Epithelial cell of proximal tubule (primary cell): ENCODE measurements around the gene PRKN. TPM values are rescaled to one million over a fixed set of nuclear protein-coding genes. Genes with fewer than 3 reads are reported as not detected.
"Not testable (repeated sequence)": the region's sequence is repeated elsewhere in the genome, so short reads cannot be mapped to it uniquely, and the experiment has no call there.

Source experiments
- DNase-seq: peaks from one replicate; pipeline ENCODE4 v3.0.0-alpha.2; 2011; ENCODE audit warnings: low read depth
- H3K4me3 ChIP-seq: 2 replicates; pipeline ENCODE4 v1.5.1; 2011; ENCODE audit warnings: low read depth, mild to moderate bottlenecking, low read length
- total RNA-seq: library from RNA; depleted of rRNA; stranded (reverse); fragments of >200 nt; gene quantifications from 2 replicates; pipeline ENCODE4 v1.2.3, GENCODE V29; 2015
- TF ChIP-seq, protein P1 (sequence below): conservative IDR thresholded peaks from 2 replicates; pipeline ENCODE4 v1.5.1; 2012; ENCODE audit warnings: low read depth, mild to moderate bottlenecking, low read length

PRKN gene
- total RNA-seq, 1 donor from 2014 or later: 0.58 TPM

DNA sequence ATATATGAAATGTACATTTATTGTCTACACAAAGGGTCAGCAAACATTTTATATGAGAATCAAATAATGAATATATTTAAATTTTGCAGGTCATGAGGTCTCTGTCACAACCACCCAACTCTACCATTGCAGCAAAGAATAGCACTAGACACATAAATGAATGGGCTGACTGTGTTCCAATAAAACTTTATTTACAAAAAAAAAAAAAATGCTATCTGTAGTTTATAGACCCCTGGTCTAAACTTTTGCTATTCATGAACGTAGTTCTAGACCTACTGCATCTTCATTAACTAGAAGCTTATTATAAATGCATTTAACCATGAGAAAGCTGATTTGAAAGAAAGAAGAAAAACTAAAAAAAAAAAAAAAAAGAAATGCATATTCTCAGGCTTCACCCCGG is 842.8 kb downstream of the PRKN start:
- no peak overlapping the region for H3K4me3 ChIP-seq
- DNase-seq: no peak
- TF ChIP-seq, protein P1, sequence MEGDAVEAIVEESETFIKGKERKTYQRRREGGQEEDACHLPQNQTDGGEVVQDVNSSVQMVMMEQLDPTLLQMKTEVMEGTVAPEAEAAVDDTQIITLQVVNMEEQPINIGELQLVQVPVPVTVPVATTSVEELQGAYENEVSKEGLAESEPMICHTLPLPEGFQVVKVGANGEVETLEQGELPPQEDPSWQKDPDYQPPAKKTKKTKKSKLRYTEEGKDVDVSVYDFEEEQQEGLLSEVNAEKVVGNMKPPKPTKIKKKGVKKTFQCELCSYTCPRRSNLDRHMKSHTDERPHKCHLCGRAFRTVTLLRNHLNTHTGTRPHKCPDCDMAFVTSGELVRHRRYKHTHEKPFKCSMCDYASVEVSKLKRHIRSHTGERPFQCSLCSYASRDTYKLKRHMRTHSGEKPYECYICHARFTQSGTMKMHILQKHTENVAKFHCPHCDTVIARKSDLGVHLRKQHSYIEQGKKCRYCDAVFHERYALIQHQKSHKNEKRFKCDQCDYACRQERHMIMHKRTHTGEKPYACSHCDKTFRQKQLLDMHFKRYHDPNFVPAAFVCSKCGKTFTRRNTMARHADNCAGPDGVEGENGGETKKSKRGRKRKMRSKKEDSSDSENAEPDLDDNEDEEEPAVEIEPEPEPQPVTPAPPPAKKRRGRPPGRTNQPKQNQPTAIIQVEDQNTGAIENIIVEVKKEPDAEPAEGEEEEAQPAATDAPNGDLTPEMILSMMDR: no peak

DNA sequence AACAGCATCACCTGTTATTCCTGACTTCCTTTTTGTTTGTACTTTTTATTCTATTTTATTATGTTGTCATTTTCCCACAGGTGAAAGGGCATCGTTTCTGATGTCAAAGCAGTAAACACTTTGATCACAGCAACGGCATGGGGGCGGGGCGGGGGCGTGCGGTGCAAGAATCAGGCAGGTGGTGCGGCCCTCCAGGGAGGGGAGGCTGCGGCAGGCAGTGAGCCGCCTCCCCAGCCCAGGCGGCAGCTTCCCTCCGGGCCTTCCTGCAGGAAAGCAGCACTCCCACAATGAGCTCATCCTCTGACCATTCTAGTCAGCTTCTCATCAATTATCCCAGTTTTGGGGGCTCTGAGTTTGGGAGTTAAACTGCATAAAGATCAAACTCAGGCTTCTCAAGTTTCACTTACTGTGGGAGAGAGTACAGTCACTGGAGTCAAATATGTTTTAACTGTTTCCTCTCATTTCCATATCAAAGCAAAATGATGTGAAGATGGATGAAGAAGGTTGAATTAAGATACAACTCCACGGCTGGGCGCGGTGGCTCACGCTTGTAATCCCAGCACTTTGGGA is 845.3 kb downstream of the PRKN start:
- TF ChIP-seq, protein P1: no peak
- no peak overlapping the region for H3K4me3 ChIP-seq

DNA sequence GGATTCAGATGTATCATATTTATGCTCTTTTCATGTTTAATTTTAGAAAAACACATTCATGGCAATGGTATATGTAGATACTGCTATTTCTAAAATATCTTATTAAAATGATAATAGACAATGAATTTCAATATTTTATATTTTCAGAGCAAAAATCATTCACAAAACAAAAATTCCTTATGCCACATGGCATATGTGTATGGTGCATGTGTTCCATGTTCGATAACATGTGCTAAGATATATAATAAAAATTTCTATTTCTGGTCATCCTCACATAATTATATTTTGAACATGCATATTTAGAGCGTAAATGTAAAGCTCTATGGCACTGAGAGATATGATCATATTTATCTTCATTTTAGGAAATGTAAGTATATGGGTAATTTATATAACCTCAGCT is 847.5 kb downstream of the PRKN start:
- TF ChIP-seq, protein P1: no peak
- no peak overlapping the region for H3K4me3 ChIP-seq
- no peak for DNase-seq

More for the DNA sequence above, 845.3 kb downstream of the PRKN start:
- no peak for DNase-seq

DNA sequence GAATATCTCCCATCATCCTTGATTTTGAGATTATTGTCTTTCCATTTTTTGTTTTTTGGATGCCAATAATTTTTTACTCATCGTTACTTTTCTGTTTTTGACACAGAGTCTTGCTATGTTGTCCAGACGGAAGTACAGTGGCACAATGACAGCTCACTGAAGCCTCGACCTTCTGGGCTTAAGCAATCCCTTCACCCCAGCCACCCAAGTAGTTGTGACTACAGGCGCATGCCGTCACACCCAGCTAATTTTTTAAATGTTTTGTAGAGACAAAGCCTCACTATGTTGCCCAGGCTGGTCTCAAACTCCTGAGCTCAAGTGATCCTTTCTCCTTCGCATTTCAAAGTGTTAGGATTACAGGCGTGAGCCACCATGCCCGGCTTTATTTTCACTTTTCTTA is 851.3 kb downstream of the PRKN start:
- no peak overlapping the region for H3K4me3 ChIP-seq
- DNase-seq: no peak
- TF ChIP-seq, protein P1: no peak

DNA sequence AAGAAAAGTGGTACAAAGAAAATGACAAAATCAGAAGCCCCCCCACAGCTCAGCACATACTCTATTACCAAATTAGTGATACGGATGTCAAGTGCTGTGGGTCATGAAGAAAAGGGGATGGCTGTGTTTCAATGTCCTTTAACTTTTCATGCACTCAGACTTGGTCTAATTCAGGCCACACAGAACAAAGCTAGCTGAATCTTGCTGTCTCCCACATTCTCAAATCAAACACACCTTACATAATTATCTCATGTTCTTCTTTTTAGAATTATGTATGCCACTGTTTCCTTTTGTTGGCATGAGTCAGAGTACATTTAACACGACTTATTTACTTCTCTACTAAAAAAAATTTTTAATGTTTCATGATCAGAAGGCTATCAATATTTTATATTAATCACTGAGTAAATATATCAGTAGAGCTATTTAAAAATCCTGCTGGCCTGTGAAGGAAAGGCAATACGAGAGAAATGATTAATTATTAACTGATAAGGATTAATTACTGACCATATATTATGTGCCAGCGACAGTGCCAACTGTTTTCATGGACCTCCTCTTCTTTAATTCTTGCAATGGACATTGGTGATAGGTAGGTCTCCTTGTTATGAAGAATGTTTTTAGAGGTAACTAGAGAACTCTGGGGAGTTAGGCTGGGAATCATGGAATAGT is 857.2 kb downstream of the PRKN start:
- TF ChIP-seq, protein P1: no peak
- H3K4me3 ChIP-seq: no peak overlapping the region
- DNase-seq: no peak

DNA sequence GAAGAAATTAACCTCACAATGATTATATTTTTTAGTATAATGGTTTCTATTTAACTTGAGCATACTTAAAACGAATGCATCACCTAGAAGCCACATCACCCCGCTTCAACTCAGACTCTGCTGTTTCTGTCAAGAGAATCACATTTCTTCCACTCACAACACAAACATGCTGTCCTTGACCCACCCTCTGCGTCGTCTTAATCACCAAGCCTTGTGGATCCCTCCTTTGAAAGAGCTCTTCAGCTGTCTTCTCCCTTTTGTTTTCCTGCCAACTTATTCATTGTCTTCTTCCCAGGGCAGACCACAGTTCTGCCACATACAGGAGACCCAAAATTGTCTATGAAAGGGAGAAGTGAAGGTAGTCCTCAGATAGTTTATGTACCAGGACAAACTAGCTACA is 858.1 kb downstream of the PRKN start:
- no peak for DNase-seq
- TF ChIP-seq, protein P1: no peak
- H3K4me3 ChIP-seq: no peak overlapping the region

DNA sequence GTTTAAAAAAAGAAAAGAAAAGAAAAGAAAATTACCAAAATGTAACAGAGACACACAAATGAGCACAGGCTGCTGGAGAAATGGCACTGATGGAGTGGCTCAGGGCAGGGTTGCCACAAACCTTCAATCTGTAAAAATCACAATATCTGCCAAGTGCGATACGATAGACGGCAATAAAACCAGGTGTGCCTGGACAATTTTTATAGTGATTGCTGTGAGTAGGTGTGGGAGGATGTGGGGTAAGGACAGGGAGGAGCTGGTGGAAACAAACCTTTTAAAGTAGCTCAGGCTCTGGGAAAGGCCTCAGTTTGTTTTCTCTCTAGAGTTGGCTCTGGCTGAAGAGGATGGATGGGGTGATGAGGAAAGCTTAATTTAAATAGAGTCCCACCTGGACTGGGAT is 861.0 kb downstream of the PRKN start:
- H3K4me3 ChIP-seq: no peak overlapping the region
- no peak for DNase-seq
- TF ChIP-seq, protein P1: no peak

DNA sequence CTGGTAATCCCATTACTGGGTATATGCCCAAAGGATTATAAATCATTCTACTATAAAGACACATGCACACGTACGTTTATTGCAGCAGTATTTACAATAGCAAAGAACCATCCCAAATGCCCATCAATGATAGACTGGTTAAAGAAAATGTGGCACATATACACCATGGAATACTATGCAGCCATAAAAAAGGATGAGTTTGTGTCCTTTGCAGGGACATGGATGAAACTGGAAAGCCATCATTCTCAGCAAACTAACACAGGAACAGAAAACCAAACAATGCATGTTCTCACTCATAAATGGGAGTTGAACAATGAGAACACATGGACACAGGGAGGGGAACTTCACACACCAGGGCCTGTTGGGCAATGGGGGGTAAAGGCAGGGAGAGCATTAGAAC is 866.5 kb downstream of the PRKN start:
- DNase-seq, H3K4me3 ChIP-seq: not testable (repeated sequence)
